Endothelial cell of umbilical vein (primary cell): Measurements from ENCODE around the gene DENND1C. TPM values are rescaled to one million over a fixed set of nuclear protein-coding genes. Genes with fewer than 3 reads are reported as not detected.

Experiments
- BruUV-seq: library from RNA; stranded (reverse); fragments of 400-500 nt; replicated peaks from 2 replicates; lab custom pipeline; 2021; lab: Mats Ljungman, UMichigan
- CTCF ChIA-PET: fragments of 300-600, 350-600 bp; sonication (Branson Sonifier 250); formaldehyde crosslinking; loops from one replicate; lab custom pipeline; 2021; ENCODE audit warnings: antibody characterized with exemption, inconsistent platforms; lab: Charles Lee
- POLR2A ChIA-PET: fragments of 300-600, 350-600 bp; sonication (Branson Sonifier 250); formaldehyde crosslinking; loops from one replicate; lab custom pipeline; 2021; ENCODE audit warnings: antibody characterized with exemption, inconsistent platforms; lab: Charles Lee
- DNase-seq: peaks from one replicate; pipeline ENCODE4 v3.0.0-alpha.2; 2011; ENCODE audit warnings: low read depth, low spot score
- FAIRE-seq: peaks from 2 replicates; lab custom pipeline; 2011; peaks lifted over from hg19 to GRCh38; lab: Jason Lieb, UNC
- H2AFZ ChIP-seq: 2 replicates; pipeline ENCODE4 v1.6.0; 2012; ENCODE audit warnings: low read depth, low read length, control low read depth, inconsistent platforms
- H3K27ac ChIP-seq: 2 replicates; pipeline ENCODE4 v1.5.1; 2011; ENCODE audit warnings: low read depth, mild to moderate bottlenecking, control low read depth, low read length, moderate library complexity; ENCODE audit not compliant: insufficient read depth
- H3K27me3 ChIP-seq, 2 experiments: 2 replicates each; pipeline versions ENCODE4 v1.6.0 to v1.6.1; 2011; ENCODE audit warnings: low read length in 2 of 2, mixed read lengths in 1 of 2; ENCODE audit not compliant: control insufficient read depth in 2 of 2, insufficient read depth in 2 of 2
- H3K36me3 ChIP-seq, 2 experiments: 2 replicates in 1 of 2; 3 replicates in 1 of 2; pipeline ENCODE4 v1.5.1; 2011; ENCODE audit warnings: low read length in 2 of 2, mild to moderate bottlenecking in 1 of 2, moderate library complexity in 1 of 2; ENCODE audit not compliant: control insufficient read depth in 2 of 2, insufficient read depth in 2 of 2; ENCODE audit errors: extremely low read depth in 1 of 2
- H3K4me1 ChIP-seq: 3 replicates; pipeline ENCODE4 v1.5.1; 2011; ENCODE audit warnings: mild to moderate bottlenecking, low read length; ENCODE audit not compliant: control insufficient read depth, insufficient read depth; ENCODE audit errors: extremely low read depth
- H3K4me2 ChIP-seq: 2 replicates; pipeline ENCODE4 v1.6.1; 2011; ENCODE audit warnings: low read length, control low read depth, mixed read lengths; ENCODE audit not compliant: insufficient read depth
- H3K4me3 ChIP-seq, 3 experiments: fragments of 200-600 bp in 1 of 3; sonication (generic), shearing (Covaris generic) in 1 of 3; replicated peaks in 1 of 3; 2 replicates each; pipeline ENCODE4 v1.5.1; 2011 to 2016; ENCODE audit warnings: control low read depth in 3 of 3, low read length in 3 of 3, mild to moderate bottlenecking in 2 of 3, inconsistent platforms in 1 of 3, low read depth in 1 of 3, moderate library complexity in 1 of 3; ENCODE audit not compliant: insufficient read depth in 1 of 3
- H3K79me2 ChIP-seq: 2 replicates; pipeline ENCODE4 v1.6.0; 2012; ENCODE audit warnings: low read length, inconsistent platforms; ENCODE audit not compliant: control insufficient read depth, insufficient read depth
- H3K9ac ChIP-seq: replicated peaks from 2 replicates; pipeline ENCODE3; 2011; ENCODE audit warnings: low read length, control low read depth; ENCODE audit not compliant: insufficient read depth; ENCODE audit errors: extremely low read depth
- H3K9me1 ChIP-seq: replicated peaks from 3 replicates; pipeline ENCODE4 v1.6.0; 2011; ENCODE audit warnings: mild to moderate bottlenecking, low read length; ENCODE audit not compliant: control insufficient read depth, insufficient read depth; ENCODE audit errors: extremely low read depth
- H3K9me3 ChIP-seq: replicated peaks from 2 replicates; pipeline ENCODE4 v1.5.1; 2012; ENCODE audit warnings: low read length, inconsistent platforms; ENCODE audit not compliant: control insufficient read depth, insufficient read depth
- H4K20me1 ChIP-seq: replicated peaks from 2 replicates; pipeline ENCODE3; 2011; ENCODE audit warnings: mild to moderate bottlenecking, low read length; ENCODE audit not compliant: control insufficient read depth, insufficient read depth; ENCODE audit errors: extremely low read depth
- EZH2 ChIP-seq: IDR thresholded peaks from 2 replicates; pipeline ENCODE4 v1.6.1; 2012; ENCODE audit warnings: borderline replicate concordance, low read depth, mild to moderate bottlenecking, moderate library complexity, low read length, inconsistent platforms; ENCODE audit not compliant: severe bottlenecking
- FOS ChIP-seq: IDR thresholded peaks from 2 replicates; pipeline ENCODE4 v1.6.1; 2011; ENCODE audit warnings: mild to moderate bottlenecking, low read length, moderate library complexity, borderline replicate concordance; ENCODE audit not compliant: insufficient read depth
- GATA2 ChIP-seq: IDR thresholded peaks from 2 replicates; pipeline ENCODE4 v1.7.0; 2011; ENCODE audit warnings: low read depth, mild to moderate bottlenecking, moderate library complexity, mixed read lengths, low read length; ENCODE audit not compliant: insufficient read length, insufficient read depth
- JUN ChIP-seq: IDR thresholded peaks from 2 replicates; pipeline ENCODE4 v1.6.1; 2011; ENCODE audit warnings: borderline replicate concordance, low read depth; ENCODE audit not compliant: insufficient read length, insufficient read depth
- POLR2AphosphoS5 ChIP-seq: IDR thresholded peaks from 2 replicates; pipeline ENCODE4 v1.6.1; 2012; ENCODE audit warnings: low read depth, mild to moderate bottlenecking, control low read depth, low read length, moderate library complexity; ENCODE audit not compliant: insufficient read depth
- dilution Hi-C: fragments of 300-500 bp; cut with MboI; formaldehyde crosslinking; loops from one replicate; pipeline ENCODE4 v1.15.0; 2019; ENCODE audit warnings: low sequenced_read_pairs; ENCODE audit not compliant: extremely low pct_ligation_motif_present
- intact Hi-C: fragments of 100-400 bp; cut with micrococcal nuclease; formaldehyde crosslinking; loops from one replicate; pipeline ENCODE4 v1.10.0; 2022
- polyA plus RNA-seq, 4 experiments: library from polyadenylated mRNA; depleted of rRNA in 3 of 4; stranded (reverse) in 3 of 4; unstranded in 1 of 4; fragments of >200 nt; gene quantifications; 2 replicates each; pipeline versions ENCODE4 v1.2.1 to v1.2.3, GENCODE V29; 2011 to 2012; ENCODE audit warnings: missing spikeins in 1 of 4
- total RNA-seq: library from RNA; stranded (reverse); gene quantifications from 2 replicates; pipeline ENCODE4 v1.2.3, GENCODE V29; 2021
- TF ChIP-seq, protein P1 (sequence below), 2 donors: IDR thresholded peaks; 1 replicate in 1 of 2; 2 replicates in 1 of 2; pipeline ENCODE4 v1.5.1; 2011; ENCODE audit warnings: low read length in 2 of 2, mild to moderate bottlenecking in 2 of 2, moderate library complexity in 2 of 2, control low read depth in 1 of 2, inconsistent platforms in 1 of 2, low read depth in 1 of 2; ENCODE audit not compliant: insufficient read depth in 1 of 2; ENCODE audit errors: extremely low read depth in 1 of 2
- TF ChIP-seq, protein P2 (sequence below): IDR thresholded peaks from 2 replicates; pipeline ENCODE4 v1.6.1; 2011; ENCODE audit not compliant: insufficient read depth, insufficient read length

DENND1C gene
- total and polyA plus RNA-seq, 2 donors (not counting 3 experiments of a cell fraction or from before 2014, with no cell fraction given) = not detected

DNA sequence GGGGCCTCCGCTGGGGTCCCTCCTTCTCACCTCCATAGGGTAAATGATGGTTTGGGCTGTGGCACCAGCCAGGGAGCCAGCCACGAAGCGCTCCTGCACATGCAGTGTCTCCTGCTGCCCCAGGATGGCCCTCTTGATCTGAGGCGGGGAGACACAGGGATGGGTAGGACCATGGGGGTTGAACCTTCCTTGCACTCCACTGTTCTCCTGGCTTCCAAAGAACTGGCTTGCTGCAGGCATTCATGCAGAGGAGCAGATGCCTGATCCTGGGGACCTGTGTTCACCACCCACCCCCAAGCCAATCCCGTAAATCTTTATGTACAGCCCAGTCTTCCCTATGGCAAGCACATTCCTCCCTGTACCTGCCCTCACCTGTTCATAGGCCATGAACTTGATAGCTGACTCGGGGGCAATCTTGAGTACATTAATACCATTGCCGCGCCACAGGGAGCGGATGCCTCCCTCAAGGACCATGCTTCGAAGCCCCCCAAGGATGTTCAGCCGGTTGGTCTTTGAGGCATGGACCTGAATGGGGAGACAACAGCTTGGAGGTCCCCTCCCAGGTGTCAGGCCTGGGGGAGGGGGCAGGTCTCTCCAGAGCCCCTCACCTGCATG, 27.5 kb downstream of the DENND1C start:
- CTCF ChIA-PET = interaction anchor here (0.5 kb wide), 1 partner anchor 197 kb away, joined by 3 read pairs; no protein-coding TSS in a partner anchor

DNA sequence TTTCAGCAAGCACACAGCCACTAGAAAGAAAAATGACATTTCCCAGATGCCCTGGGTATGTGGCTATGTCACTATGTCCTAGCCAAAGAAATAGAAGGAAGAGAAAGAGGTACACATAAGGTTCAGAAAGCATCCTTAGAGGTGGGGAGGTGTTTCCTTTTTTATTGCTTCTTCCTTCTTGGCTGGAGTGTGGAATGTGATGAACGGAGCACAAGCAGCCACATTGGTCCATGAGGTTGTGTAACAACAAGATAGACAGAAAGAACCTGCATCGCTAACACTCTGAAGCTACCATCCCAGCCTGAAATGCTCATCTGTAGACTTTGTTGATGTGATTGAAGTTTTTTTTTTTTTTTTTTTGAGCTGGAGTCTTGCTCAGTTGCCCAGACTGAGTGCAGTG, 28.7 kb downstream of the DENND1C start:
- no peak overlapping the region for H3K4me3 ChIP-seq
- no peak overlapping the region for H3K27ac ChIP-seq
- H3K9ac ChIP-seq = no peak overlapping the region
- intact Hi-C loops = no loop called here
- ChIA-PET CTCF (interaction anchor here (1.3 kb wide), 1 partner anchor 27 kb away, joined by 3 read pairs; no protein-coding TSS in a partner anchor), POLR2A (no interaction called here)
- H3K36me3 ChIP-seq = peaks cover 2 to 6% of the 10 kb centered on the region in 2 experiments
- H3K4me2 ChIP-seq = no peak overlapping the region
- DNase-seq (no peak), FAIRE-seq (no peak)
- TF ChIP-seq, protein P1, sequence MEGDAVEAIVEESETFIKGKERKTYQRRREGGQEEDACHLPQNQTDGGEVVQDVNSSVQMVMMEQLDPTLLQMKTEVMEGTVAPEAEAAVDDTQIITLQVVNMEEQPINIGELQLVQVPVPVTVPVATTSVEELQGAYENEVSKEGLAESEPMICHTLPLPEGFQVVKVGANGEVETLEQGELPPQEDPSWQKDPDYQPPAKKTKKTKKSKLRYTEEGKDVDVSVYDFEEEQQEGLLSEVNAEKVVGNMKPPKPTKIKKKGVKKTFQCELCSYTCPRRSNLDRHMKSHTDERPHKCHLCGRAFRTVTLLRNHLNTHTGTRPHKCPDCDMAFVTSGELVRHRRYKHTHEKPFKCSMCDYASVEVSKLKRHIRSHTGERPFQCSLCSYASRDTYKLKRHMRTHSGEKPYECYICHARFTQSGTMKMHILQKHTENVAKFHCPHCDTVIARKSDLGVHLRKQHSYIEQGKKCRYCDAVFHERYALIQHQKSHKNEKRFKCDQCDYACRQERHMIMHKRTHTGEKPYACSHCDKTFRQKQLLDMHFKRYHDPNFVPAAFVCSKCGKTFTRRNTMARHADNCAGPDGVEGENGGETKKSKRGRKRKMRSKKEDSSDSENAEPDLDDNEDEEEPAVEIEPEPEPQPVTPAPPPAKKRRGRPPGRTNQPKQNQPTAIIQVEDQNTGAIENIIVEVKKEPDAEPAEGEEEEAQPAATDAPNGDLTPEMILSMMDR (IDR thresholded peaks at IDR 0.05; ENCODE audit: extremely low read depth in 1 of 2, insufficient read depth in 1 of 2, low read depth in 1 of 2, low read length in 2 of 2) = no peak
- TF ChIP-seq POLR2AphosphoS5 = no peak
- TF ChIP-seq GATA2 = no peak
- H4K20me1 ChIP-seq = no peaks in the 10 kb centered on the region
- no peaks in the 10 kb centered on the region for H3K4me1 ChIP-seq
- no peaks in the 10 kb centered on the region for H3K27me3 ChIP-seq
- H3K9me3 ChIP-seq = no peaks in the 10 kb centered on the region
- H3K79me2 ChIP-seq = no peaks in the 10 kb centered on the region
- dilution Hi-C loops = no loop called here
- no TSS peak for BruUV-seq
- no peak overlapping the region for H2AFZ ChIP-seq
- H3K9me1 ChIP-seq = no peaks in the 10 kb centered on the region

More for the DNA sequence above, 27.5 kb downstream of the DENND1C start:
- intact Hi-C loops (no loop called here), dilution Hi-C loops (no loop called here)
- POLR2A ChIA-PET = no interaction called here
- no peaks in the 10 kb centered on the region for H3K9me3 ChIP-seq
- no peak overlapping the region for H3K9ac ChIP-seq
- H3K4me3 ChIP-seq = no peak overlapping the region
- peaks cover 5% of the 10 kb centered on the region for H3K4me1 ChIP-seq
- no peak overlapping the region for H2AFZ ChIP-seq
- TF ChIP-seq POLR2AphosphoS5 = no peak
- TF ChIP-seq JUN = no peak
- TF ChIP-seq EZH2 = no peak
- TF ChIP-seq, protein P2, sequence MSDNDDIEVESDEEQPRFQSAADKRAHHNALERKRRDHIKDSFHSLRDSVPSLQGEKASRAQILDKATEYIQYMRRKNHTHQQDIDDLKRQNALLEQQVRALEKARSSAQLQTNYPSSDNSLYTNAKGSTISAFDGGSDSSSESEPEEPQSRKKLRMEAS = no peak
- no peak for TF ChIP-seq FOS
- TF ChIP-seq GATA2 = no peak
- peaks cover 2 to 6% of the 10 kb centered on the region in 2 experiments for H3K36me3 ChIP-seq
- no peak overlapping the region for H3K4me2 ChIP-seq
- H3K79me2 ChIP-seq = no peaks in the 10 kb centered on the region
- H3K27ac ChIP-seq = no peak overlapping the region
- FAIRE-seq = no peak
- H3K27me3 ChIP-seq = no peaks in the 10 kb centered on the region
- no peak for DNase-seq
- H3K9me1 ChIP-seq = no peaks in the 10 kb centered on the region
- no peaks in the 10 kb centered on the region for H4K20me1 ChIP-seq
- no TSS peak for BruUV-seq
